ENCODE data around the gene COX5B. TPM values are rescaled to one million over a fixed set of nuclear protein-coding genes. Genes with fewer than 3 reads are reported as not detected.

The COX5B gene
- total RNA-seq, 1 donor from 2014 or later: 393 TPM

DNA sequence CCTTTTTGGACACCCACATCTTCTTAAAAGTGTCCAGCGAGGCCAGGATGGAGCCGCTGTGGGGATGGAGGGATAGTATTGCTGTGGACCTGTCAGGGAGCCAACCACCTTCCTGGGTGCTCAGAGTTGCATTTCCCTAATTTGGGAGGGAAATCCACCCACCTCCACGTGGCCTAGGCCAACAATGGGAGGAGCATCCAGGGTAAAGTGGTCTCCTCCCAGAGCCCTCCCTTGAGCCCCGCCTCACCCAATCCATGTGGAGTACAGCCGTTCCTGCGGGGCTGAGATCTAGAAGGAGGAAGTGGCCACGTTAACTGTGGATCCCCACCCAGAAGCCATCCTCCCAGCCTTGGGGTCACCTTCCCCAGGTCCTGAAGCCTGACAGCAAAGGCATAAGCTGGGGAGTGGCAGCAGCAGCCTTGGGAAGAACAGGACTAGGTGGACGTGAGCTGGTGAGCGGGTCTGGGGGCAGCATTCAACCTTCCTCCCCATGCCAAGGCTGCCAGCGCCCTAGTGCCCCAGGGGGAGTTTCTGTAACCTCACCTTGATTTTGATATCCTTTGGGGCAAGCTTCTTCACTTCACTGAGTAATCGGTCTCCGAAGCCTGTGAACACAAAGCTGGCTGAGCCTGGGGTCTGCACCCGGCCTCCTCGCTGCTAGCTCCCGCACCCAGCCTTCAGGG is 11.2 kb downstream of the COX5B start:
- DNase-seq (ENCODE audit: low read depth): no peak
- TF ChIP-seq, protein P1, sequence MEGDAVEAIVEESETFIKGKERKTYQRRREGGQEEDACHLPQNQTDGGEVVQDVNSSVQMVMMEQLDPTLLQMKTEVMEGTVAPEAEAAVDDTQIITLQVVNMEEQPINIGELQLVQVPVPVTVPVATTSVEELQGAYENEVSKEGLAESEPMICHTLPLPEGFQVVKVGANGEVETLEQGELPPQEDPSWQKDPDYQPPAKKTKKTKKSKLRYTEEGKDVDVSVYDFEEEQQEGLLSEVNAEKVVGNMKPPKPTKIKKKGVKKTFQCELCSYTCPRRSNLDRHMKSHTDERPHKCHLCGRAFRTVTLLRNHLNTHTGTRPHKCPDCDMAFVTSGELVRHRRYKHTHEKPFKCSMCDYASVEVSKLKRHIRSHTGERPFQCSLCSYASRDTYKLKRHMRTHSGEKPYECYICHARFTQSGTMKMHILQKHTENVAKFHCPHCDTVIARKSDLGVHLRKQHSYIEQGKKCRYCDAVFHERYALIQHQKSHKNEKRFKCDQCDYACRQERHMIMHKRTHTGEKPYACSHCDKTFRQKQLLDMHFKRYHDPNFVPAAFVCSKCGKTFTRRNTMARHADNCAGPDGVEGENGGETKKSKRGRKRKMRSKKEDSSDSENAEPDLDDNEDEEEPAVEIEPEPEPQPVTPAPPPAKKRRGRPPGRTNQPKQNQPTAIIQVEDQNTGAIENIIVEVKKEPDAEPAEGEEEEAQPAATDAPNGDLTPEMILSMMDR (IDR thresholded peaks at IDR 0.05; ENCODE audit: insufficient read depth, low read length, poor library complexity, severe bottlenecking): no peak
- no peaks in the 10 kb centered on the region for H3K27me3 ChIP-seq (ENCODE audit: control insufficient read depth, insufficient read depth, low read length)
- no peak overlapping the region for H3K4me3 ChIP-seq (ENCODE audit: low read depth, low read length)
- peaks cover 6% of the 10 kb centered on the region for H3K36me3 ChIP-seq (ENCODE audit: control insufficient read depth, insufficient read depth, low read length)

DNA sequence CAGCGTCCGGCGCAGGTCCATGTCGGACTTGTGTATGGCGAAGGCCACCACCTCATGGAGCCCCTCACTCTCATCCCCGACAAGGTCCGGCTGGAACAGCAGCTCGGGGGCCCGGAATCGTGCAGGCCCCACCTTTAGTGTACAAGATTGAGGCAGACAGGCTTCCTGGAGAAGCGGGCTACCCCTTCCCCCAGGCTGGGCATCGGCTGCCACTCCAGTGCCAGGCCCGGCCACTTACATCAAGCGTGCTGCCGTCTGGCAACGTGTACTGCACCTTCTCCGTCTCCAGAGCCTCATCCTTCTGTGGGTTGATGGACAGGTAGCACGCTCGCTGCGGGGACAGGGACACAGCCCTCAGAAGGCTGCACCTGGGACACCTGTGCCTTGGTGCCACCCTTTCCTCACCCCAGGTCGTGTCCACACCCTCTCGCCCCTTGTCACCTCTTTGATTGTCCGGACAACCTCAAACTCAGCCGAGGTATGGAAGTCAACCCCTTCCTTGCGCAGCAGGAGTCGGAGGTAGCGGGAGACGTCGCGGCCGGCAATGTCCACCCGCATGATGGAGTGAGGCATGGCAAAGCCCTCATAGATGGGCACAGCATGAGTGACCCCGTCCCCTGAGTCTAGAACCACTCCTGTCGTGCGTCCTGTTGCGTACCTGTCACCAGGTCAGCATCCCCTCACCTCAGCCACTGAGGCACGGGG is 12.3 kb downstream of the COX5B start:
- H3K27me3 ChIP-seq (ENCODE audit: control insufficient read depth, insufficient read depth, low read length): no peaks in the 10 kb centered on the region
- no peak for DNase-seq (ENCODE audit: low read depth)
- H3K36me3 ChIP-seq (ENCODE audit: control insufficient read depth, insufficient read depth, low read length): peaks cover 6% of the 10 kb centered on the region
- H3K4me3 ChIP-seq (ENCODE audit: low read depth, low read length): no peak overlapping the region
- TF ChIP-seq, protein P1 (IDR thresholded peaks at IDR 0.05; ENCODE audit: insufficient read depth, low read length, poor library complexity, severe bottlenecking): no peak

DNA sequence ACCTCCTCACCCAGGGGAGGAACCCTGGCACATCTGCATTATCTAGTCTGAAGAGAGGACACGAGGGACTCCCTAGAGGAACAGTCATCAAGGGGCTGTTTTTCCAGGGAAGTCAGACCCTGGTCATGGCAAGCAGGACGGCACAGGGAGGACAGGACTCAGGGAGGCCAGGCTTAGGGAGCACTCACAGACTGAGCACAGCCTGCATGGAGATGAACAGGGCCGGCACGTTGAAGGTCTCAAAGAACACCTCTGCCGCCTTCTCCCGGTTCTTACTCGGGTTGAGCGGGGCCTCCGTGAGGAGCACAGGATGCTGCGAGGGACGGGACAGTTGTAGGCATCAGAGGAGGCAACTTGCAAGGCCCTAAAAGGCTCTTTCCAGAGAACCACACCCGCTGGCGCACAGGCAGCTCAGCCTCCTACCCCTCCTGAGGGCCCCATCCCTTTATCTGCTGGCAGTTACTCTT is 12.9 kb downstream of the COX5B start:
- Histone ChIP-seq H3K27me3 (ENCODE audit: control insufficient read depth, insufficient read depth, low read length) (no peaks in the 10 kb centered on the region), H3K36me3 (ENCODE audit: control insufficient read depth, insufficient read depth, low read length) (peaks cover 6% of the 10 kb centered on the region), H3K4me3 (ENCODE audit: low read depth, low read length) (no peak overlapping the region)
- TF ChIP-seq, protein P1 (IDR thresholded peaks at IDR 0.05; ENCODE audit: insufficient read depth, low read length, poor library complexity, severe bottlenecking): no peak
- no peak for DNase-seq (ENCODE audit: low read depth)

- Histone ChIP-seq H3K4me3 (ENCODE audit: low read depth, low read length) (no peak overlapping the region), H3K27me3 (ENCODE audit: control insufficient read depth, insufficient read depth, low read length) (no peaks in the 10 kb centered on the region), H3K36me3 (ENCODE audit: control insufficient read depth, insufficient read depth, low read length) (peaks cover 6% of the 10 kb centered on the region)
- DNase-seq (ENCODE audit: low read depth): no peak
- TF ChIP-seq, protein P1 (IDR thresholded peaks at IDR 0.05; ENCODE audit: insufficient read depth, low read length, poor library complexity, severe bottlenecking): no peak
These were observed 13.6 kb downstream of the COX5B start for GRCh38 chr2:97659256-97660043.

GRCh38 chr2:97660044-97660774 is 14.3 kb downstream of the COX5B start:
- no peak for DNase-seq (ENCODE audit: low read depth)
- Histone ChIP-seq H3K4me3 (ENCODE audit: low read depth, low read length) (no peak overlapping the region), H3K27me3 (ENCODE audit: control insufficient read depth, insufficient read depth, low read length) (no peaks in the 10 kb centered on the region), H3K36me3 (ENCODE audit: control insufficient read depth, insufficient read depth, low read length) (peaks cover 4% of the 10 kb centered on the region)
- TF ChIP-seq, protein P1 (IDR thresholded peaks at IDR 0.05; ENCODE audit: insufficient read depth, low read length, poor library complexity, severe bottlenecking): no peak
